HCT116 (cell line): Measurements from ENCODE around the gene ZNF248. TPM values are rescaled to one million over a fixed set of nuclear protein-coding genes. Genes with fewer than 3 reads are reported as not detected.

ENCODE experiments used
- ATAC-seq: fragments of 200-7000 bp; cut with Tn5 transposase; 2 replicates; pipeline ENCODE4 v1.9.1; 2020; ENCODE audit warnings: mild to moderate bottlenecking, moderate library complexity
- BruUV-seq: library from RNA; stranded (reverse); fragments of 400-500 nt; replicated peaks from 2 replicates; lab custom pipeline; 2021; lab: Mats Ljungman, UMichigan
- CTCF ChIA-PET: fragments of 300-600 bp; sonication (Branson Sonifier 250); formaldehyde crosslinking; loops from one replicate; lab custom pipeline; 2021; ENCODE audit warnings: antibody characterized with exemption; lab: Charles Lee
- POLR2A ChIA-PET: fragments of 300-600, 350-600 bp; sonication (Branson Sonifier 250); formaldehyde crosslinking; loops from one replicate; lab custom pipeline; 2021; ENCODE audit warnings: antibody characterized with exemption; lab: Charles Lee
- RAD21 ChIA-PET, 2 experiments: fragments of 300-600 bp; sonication (Branson Sonifier 250); formaldehyde crosslinking; loops; one replicate each; lab custom pipeline; 2023; ENCODE audit warnings: low total read pairs in 2 of 2; ENCODE audit not compliant: uncharacterized antibody in 2 of 2, unreplicated experiment in 2 of 2, low non-redundant PET in 1 of 2; lab: Charles Lee
- DNase-seq: peaks from one replicate; pipeline ENCODE4 v3.0.0-alpha.2; 2010; ENCODE audit warnings: low read depth, low spot score
- H2AFZ ChIP-seq: fragments of 200-600 bp; shearing (Covaris generic), sonication (generic); 2 replicates; pipeline ENCODE4 v1.6.1; 2017; ENCODE audit warnings: low read depth, mixed run types, mixed read lengths, antibody characterized with exemption, low read length; ENCODE audit not compliant: poor library complexity, severe bottlenecking
- H3K27ac ChIP-seq: 2 replicates; pipeline ENCODE4 v1.5.1; 2012; ENCODE audit warnings: low read depth, low read length
- H3K27me3 ChIP-seq: fragments of 200-600 bp; sonication (generic); 2 replicates; pipeline ENCODE4 v1.6.1; 2016; ENCODE audit warnings: mixed run types, low read length, mixed read lengths; ENCODE audit not compliant: insufficient read depth
- H3K36me3 ChIP-seq, 2 experiments: fragments of 200-500 bp in 1 of 2; fragments of 200-600 bp in 1 of 2; sonication (Bioruptor generic) in 1 of 2; sonication (generic) in 1 of 2; 2 replicates each; pipeline versions ENCODE4 v1.5.1 to v1.6.1; 2014 to 2016; ENCODE audit warnings: low read length in 2 of 2, inconsistent platforms in 1 of 2, mixed read lengths in 1 of 2, mixed run types in 1 of 2; ENCODE audit not compliant: insufficient read depth in 2 of 2, control insufficient read depth in 1 of 2
- H3K4me1 ChIP-seq, 2 experiments: fragments of 200-600 bp in 1 of 2; sonication (generic) in 1 of 2; 2 replicates each; pipeline versions ENCODE4 v1.5.1 to v1.6.1; 2012 to 2017; ENCODE audit warnings: low read length in 2 of 2, inconsistent platforms in 1 of 2, mild to moderate bottlenecking in 1 of 2, mixed read lengths in 1 of 2, mixed run types in 1 of 2, moderate library complexity in 1 of 2; ENCODE audit not compliant: insufficient read depth in 2 of 2, control insufficient read depth in 1 of 2
- H3K4me2 ChIP-seq: fragments of 200-600 bp; sonication (generic); 2 replicates; pipeline ENCODE4 v1.6.1; 2017; ENCODE audit warnings: mixed run types, low read length, mixed read lengths
- H3K4me3 ChIP-seq, 2 experiments: fragments of 200-600 bp in 1 of 2; sonication (generic) in 1 of 2; replicated peaks in 1 of 2; 2 replicates each; pipeline ENCODE4 v1.5.1; 2011 to 2016; ENCODE audit warnings: low read length in 2 of 2, control low read depth in 1 of 2, low read depth in 1 of 2, mild to moderate bottlenecking in 1 of 2, mixed read lengths in 1 of 2, mixed run types in 1 of 2
- H3K79me2 ChIP-seq: fragments of 200-600 bp; sonication (generic); 2 replicates; pipeline ENCODE4 v1.6.1; 2017; ENCODE audit warnings: mild to moderate bottlenecking, mixed run types, low read length, moderate library complexity, mixed read lengths; ENCODE audit not compliant: insufficient read depth
- H3K9ac ChIP-seq: fragments of 200-600 bp; sonication (generic); 2 replicates; pipeline ENCODE4 v1.6.1; 2016; ENCODE audit warnings: low read length, mixed read lengths
- H3K9me2 ChIP-seq: fragments of 200-600 bp; sonication (generic), shearing (Covaris generic); 2 replicates; pipeline ENCODE4 v1.6.1; 2017; ENCODE audit warnings: mixed run types, mild to moderate bottlenecking, moderate library complexity; ENCODE audit not compliant: insufficient read depth
- H3K9me3 ChIP-seq, 2 experiments: fragments of 200-500 bp in 1 of 2; fragments of 200-600 bp in 1 of 2; sonication (Bioruptor generic) in 1 of 2; sonication (generic) in 1 of 2; 2 replicates each; pipeline ENCODE4 v1.6.1; 2014 to 2017; ENCODE audit warnings: low read length in 2 of 2, mixed read lengths in 2 of 2, inconsistent platforms in 1 of 2, low read depth in 1 of 2, mild to moderate bottlenecking in 1 of 2, mixed run types in 1 of 2, moderate library complexity in 1 of 2; ENCODE audit not compliant: control insufficient read depth in 1 of 2, insufficient read depth in 1 of 2
- H4K20me1 ChIP-seq: fragments of 200-600 bp; sonication (generic), shearing (Covaris generic); 2 replicates; pipeline ENCODE4 v1.6.1; 2017; ENCODE audit warnings: mixed run types, mild to moderate bottlenecking, moderate library complexity; ENCODE audit not compliant: insufficient read depth
- CTCF ChIP-seq, 3 experiments: fragments of 200-600 bp in 1 of 3; sonication (generic) in 1 of 3; IDR thresholded peaks in 2 of 3; conservative IDR thresholded peaks in 1 of 3; 2 replicates each; pipeline ENCODE4 v1.5.1; 2012 to 2017; ENCODE audit warnings: low read depth in 2 of 3, low read length in 2 of 3, antibody characterized with exemption in 1 of 3, borderline replicate concordance in 1 of 3, control low read depth in 1 of 3, mild to moderate bottlenecking in 1 of 3, mixed read lengths in 1 of 3, mixed run types in 1 of 3, moderate library complexity in 1 of 3; ENCODE audit not compliant: insufficient read depth in 1 of 3
- SIN3A ChIP-seq: IDR thresholded peaks from 2 replicates; pipeline ENCODE4 v1.6.1; 2012; ENCODE audit warnings: low read depth
- TCF7L2 ChIP-seq: IDR thresholded peaks from 2 replicates; pipeline ENCODE4 v1.7.0; 2011; ENCODE audit warnings: borderline replicate concordance, inconsistent platforms; ENCODE audit not compliant: insufficient read depth, insufficient read length; ENCODE audit errors: extremely low read depth
- intact Hi-C: fragments of 100-400 bp; cut with micrococcal nuclease; formaldehyde crosslinking; loops from 2 replicates; pipeline ENCODE4 v1.10.0; 2022
- total RNA-seq: library from RNA; stranded (reverse); gene quantifications from one replicate; pipeline ENCODE4 v1.2.1, GENCODE V29; 2021; ENCODE audit not compliant: unreplicated experiment

Gene ZNF248
- total RNA-seq, 1 experiment from 2014 or later: 6.2 TPM

- Histone ChIP-seq H3K4me1 (no peaks in the 10 kb centered on the region), H3K4me3 (no peak overlapping the region), H3K36me3 (no peaks in the 10 kb centered on the region), H3K4me2 (no peak overlapping the region), H2AFZ (no peak overlapping the region), H3K9me3 (no peaks in the 10 kb centered on the region), H3K27ac (no peak overlapping the region), H3K79me2 (no peaks in the 10 kb centered on the region), H4K20me1 (no peaks in the 10 kb centered on the region), H3K9me2 (no peaks in the 10 kb centered on the region), H3K27me3 (no peaks in the 10 kb centered on the region), H3K9ac (no peak overlapping the region)
- DNase-seq: no peak
- RAD21 ChIA-PET: no interaction called here
- no TSS peak for BruUV-seq
- no peak for ATAC-seq
- no peak for TF ChIP-seq SIN3A
- no peak for TF ChIP-seq TCF7L2
- intact Hi-C loops: no loop called here
- POLR2A ChIA-PET: no interaction called here
- CTCF ChIA-PET: no interaction called here
Measured at GRCh38 chr10:37871568-37872251, 14.3 kb upstream of the ZNF248 start.

DNA sequence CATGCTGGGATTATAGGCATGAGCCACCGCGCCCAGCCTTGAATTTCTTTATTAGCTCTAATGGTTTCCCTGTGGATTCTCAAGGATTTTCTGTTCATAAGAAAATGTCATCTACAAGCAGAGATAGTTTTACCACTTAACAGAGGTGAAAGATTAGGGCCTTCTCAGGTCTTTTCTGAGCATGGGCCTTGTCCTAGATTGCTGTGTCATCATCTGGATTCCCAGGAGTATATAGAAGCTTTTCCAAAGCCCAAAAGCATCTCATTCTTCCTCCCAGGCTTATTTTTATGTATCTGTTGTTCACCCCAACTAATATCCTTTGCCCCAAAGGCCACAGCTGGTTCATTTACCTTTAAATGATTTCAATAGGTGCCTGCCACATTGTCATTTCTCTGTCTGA lies 13.7 kb upstream of the ZNF248 start:
- CTCF ChIA-PET: no interaction called here
- ATAC-seq (no peak), DNase-seq (no peak)
- H3K4me2 ChIP-seq: no peak overlapping the region
- H3K4me1 ChIP-seq: no peaks in the 10 kb centered on the region
- no peak overlapping the region for H3K4me3 ChIP-seq
- intact Hi-C loops: no loop called here
- H3K36me3 ChIP-seq: no peaks in the 10 kb centered on the region
- H3K9ac ChIP-seq: no peak overlapping the region
- no peaks in the 10 kb centered on the region for H3K9me3 ChIP-seq
- BruUV-seq: no TSS peak
- no peak overlapping the region for H2AFZ ChIP-seq
- no peaks in the 10 kb centered on the region for H3K9me2 ChIP-seq
- RAD21 ChIA-PET: no interaction called here
- no peaks in the 10 kb centered on the region for H3K27me3 ChIP-seq
- no peaks in the 10 kb centered on the region for H3K79me2 ChIP-seq
- POLR2A ChIA-PET: no interaction called here
- no peaks in the 10 kb centered on the region for H4K20me1 ChIP-seq
- no peak overlapping the region for H3K27ac ChIP-seq
- TF ChIP-seq CTCF (IDR thresholded peaks at IDR 0.05 in 2 of 3, conservative IDR thresholded peaks at IDR 0.05 in 1 of 3; ENCODE audit: borderline replicate concordance in 1 of 3, insufficient read depth in 1 of 3, low read depth in 2 of 3, low read length in 2 of 3): no peak
